GM13977 (cell line): ENCODE data around the gene TMEM63A.

Experiments
- DNase-seq: peaks from one replicate; pipeline ENCODE4 v3.0.0; 2012; ENCODE audit warnings: low spot score
- in situ Hi-C: fragments of 300-500 bp; cut with MboI; formaldehyde crosslinking; loops from one replicate; pipeline ENCODE4 v1.12.0; 2022; ENCODE audit warnings: low sequenced_read_pairs, low pct_unique_long_range_greater_than_20kb, mixed read lengths, inconsistent platforms; ENCODE audit not compliant: unreplicated experiment
- TF ChIP-seq, protein P1 (sequence below): IDR thresholded peaks from 2 replicates; pipeline ENCODE4 v1.5.1; 2012; ENCODE audit warnings: mild to moderate bottlenecking, control low read depth; ENCODE audit not compliant: insufficient read depth; ENCODE audit errors: extremely low read depth, missing control alignments

TMEM63A gene

DNA sequence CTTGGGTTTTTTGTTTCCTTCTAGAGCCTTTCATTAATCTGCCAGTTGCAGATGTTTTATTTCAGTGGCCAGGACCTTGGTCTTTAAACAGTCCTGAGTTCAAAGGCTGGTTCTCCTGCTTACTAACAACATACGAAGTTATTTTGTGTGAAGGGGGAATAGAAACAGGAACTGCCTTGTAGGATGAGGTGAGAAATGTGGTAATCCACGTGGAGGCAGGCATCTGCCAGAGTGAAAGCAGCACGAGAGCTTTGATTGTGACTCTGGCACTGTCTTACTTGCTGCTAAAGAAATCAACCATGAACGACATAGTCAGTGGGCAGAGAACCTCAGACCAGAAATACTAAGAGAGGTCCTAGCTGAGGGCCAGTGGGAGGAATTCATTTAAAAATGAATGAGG lies 30.4 kb downstream of the TMEM63A start:
- in situ Hi-C loops: no loop called here
- TF ChIP-seq, protein P1, sequence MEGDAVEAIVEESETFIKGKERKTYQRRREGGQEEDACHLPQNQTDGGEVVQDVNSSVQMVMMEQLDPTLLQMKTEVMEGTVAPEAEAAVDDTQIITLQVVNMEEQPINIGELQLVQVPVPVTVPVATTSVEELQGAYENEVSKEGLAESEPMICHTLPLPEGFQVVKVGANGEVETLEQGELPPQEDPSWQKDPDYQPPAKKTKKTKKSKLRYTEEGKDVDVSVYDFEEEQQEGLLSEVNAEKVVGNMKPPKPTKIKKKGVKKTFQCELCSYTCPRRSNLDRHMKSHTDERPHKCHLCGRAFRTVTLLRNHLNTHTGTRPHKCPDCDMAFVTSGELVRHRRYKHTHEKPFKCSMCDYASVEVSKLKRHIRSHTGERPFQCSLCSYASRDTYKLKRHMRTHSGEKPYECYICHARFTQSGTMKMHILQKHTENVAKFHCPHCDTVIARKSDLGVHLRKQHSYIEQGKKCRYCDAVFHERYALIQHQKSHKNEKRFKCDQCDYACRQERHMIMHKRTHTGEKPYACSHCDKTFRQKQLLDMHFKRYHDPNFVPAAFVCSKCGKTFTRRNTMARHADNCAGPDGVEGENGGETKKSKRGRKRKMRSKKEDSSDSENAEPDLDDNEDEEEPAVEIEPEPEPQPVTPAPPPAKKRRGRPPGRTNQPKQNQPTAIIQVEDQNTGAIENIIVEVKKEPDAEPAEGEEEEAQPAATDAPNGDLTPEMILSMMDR: no peak
- DNase-seq: peak; percentile 73

GRCh38 chr1:225850370-225850769 lies 31.8 kb downstream of the TMEM63A start:
- DNase-seq: no peak
- TF ChIP-seq, protein P1: no peak
- in situ Hi-C loops: no loop called here

GRCh38 chr1:225849925-225850324 lies 32.3 kb downstream of the TMEM63A start:
- in situ Hi-C loops: no loop called here

DNA sequence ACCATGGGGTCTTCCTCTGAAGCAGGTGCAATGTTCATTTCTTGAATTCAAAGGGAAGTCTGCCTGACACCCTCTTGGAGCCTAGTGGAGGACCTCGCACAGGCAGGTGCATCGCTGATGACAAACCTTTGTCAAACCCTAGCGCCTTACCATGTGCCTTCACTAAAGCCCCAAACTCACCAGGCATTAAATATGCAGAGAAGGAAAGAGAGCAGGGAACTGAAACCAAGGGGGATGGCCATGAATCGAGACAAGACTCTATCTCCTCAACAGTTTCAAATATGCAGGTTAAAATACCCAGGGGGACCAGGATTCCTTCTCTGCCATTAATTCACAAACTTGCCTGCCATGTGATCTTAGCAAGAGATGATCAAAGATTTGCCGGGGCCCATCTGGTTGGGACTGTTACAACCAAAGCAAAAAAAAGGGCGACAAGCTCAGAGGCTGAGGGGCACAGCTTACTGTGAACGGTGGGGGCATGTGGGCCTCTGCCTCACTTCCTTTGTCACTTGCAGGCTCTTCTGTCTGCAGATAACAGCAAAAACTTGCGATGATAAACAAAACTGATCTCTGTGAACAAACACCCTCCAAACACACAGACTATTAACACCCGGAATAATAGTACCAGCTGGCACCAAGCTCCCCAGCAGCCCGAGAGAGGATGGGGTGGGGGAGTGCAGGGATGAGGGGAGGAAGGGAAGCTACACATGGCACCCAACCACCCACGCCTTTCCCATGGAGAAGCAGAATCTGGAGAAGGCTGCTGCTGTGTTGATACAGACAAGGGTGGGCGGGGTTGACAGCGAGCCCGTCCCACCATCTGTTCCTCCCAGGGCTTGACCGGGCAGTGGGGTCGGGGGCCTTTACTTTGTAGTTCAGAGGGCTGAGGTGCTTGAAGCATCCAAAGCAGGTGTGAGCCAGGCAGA lies 33.9 kb downstream of the TMEM63A start:
- peak; percentile 66 for DNase-seq
- in situ Hi-C loops: no loop called here
- TF ChIP-seq, protein P1: no peak

More at GRCh38 chr1:225849925-225850324, 32.3 kb downstream of the TMEM63A start:
- TF ChIP-seq, protein P1: no peak
- no peak for DNase-seq

- in situ Hi-C loops: no loop called here
Observed at GRCh38 chr1:225847610-225848009, 34.6 kb downstream of the TMEM63A start.

DNA sequence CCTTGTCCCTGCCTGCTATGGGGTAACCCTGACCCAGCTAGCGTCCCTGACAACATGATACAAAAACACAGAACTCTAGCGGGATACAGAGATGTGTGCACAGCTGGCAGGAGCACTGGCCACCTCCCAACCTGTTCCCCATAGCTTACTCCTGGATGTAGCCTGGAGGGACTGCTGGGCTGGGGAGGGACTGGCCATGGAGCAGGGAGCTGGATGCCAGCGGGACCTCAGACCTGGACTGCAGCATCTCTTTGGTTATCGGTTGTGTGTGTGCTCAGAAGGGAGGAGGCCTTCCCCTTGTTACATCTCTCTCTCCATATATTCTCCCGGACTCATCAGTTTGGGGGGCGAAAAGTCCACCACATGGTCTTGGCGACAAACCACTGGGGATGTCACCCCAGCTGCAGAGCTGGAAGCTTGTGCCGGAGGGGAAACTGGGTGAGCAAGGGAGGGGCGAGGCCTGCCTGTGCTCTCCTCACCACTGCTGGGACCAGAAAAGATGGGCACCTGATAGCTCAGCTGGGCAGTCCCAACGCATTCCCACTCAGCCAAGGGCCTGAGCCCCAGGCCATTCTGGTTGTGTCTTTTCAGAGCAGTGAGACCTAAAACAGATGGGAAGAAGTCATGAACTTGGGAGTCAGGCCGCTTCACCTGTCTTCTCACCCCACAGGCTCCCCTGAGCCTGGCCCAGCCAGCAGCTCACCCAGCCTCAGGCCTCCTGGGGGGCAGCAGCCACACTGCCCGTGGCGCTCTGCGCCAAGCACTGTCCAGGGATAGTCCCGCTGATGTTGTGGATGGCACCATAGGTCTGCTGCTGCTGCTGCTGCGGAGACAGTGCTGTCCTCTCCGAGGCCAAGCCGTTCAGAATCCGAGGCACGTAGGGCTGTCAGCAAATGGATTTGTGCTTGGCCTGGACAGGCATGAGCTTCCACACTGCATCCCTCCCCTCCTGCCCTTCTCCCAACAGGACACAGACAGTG lies 35.6 kb downstream of the TMEM63A start:
- in situ Hi-C loops: no loop called here
- TF ChIP-seq, protein P1: no peak
- no peak for DNase-seq

More at GRCh38 chr1:225847610-225848009, 34.6 kb downstream of the TMEM63A start:
- no peak for DNase-seq
- TF ChIP-seq, protein P1: no peak
